C4-2B (cell line): ENCODE measurements around the gene GREM1.

Experiments
- ZFX ChIP-seq: fragments of 450-650 bp; IDR thresholded peaks from 2 replicates; pipeline ENCODE4 v1.6.1; 2017
- TF ChIP-seq, protein P1 (sequence below): fragments of 450-650 bp; conservative IDR thresholded peaks from 2 replicates; pipeline ENCODE4 v1.5.1; 2017; ENCODE audit warnings: mild to moderate bottlenecking

DNA sequence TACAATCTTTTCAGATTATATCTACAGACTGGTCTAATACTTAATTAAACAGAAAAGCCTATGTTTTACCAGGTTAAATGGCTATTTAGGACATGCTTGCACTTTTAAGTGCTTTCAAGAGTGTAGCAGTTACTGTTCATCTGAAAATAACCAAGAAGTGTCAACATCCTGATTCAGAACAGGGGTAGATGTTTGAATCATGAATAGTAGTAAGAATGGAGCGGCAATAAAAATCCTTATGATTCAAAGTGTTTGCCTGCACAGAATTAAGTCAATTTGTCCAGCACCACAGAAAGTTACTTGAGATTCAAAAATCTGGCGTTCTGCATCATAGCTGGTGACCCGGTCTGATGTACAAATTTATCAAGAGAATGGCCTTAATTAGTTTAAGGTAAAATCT, 48.3 kb downstream of the GREM1 start:
- TF ChIP-seq, protein P1, sequence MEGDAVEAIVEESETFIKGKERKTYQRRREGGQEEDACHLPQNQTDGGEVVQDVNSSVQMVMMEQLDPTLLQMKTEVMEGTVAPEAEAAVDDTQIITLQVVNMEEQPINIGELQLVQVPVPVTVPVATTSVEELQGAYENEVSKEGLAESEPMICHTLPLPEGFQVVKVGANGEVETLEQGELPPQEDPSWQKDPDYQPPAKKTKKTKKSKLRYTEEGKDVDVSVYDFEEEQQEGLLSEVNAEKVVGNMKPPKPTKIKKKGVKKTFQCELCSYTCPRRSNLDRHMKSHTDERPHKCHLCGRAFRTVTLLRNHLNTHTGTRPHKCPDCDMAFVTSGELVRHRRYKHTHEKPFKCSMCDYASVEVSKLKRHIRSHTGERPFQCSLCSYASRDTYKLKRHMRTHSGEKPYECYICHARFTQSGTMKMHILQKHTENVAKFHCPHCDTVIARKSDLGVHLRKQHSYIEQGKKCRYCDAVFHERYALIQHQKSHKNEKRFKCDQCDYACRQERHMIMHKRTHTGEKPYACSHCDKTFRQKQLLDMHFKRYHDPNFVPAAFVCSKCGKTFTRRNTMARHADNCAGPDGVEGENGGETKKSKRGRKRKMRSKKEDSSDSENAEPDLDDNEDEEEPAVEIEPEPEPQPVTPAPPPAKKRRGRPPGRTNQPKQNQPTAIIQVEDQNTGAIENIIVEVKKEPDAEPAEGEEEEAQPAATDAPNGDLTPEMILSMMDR = no peak
- no peak for TF ChIP-seq ZFX
